Endothelial cell of umbilical vein (primary cell): ENCODE data around the gene ADARB2.

ENCODE experiments used
- CTCF ChIP-seq, 2 donors: IDR thresholded peaks; 1 replicate in 1 of 2; 2 replicates in 1 of 2; pipeline ENCODE4 v1.5.1; 2011; ENCODE audit warnings: low read length in 2 of 2, mild to moderate bottlenecking in 2 of 2, moderate library complexity in 2 of 2, control low read depth in 1 of 2, inconsistent platforms in 1 of 2, low read depth in 1 of 2; ENCODE audit not compliant: insufficient read depth in 1 of 2; ENCODE audit errors: extremely low read depth in 1 of 2
- EZH2 ChIP-seq: IDR thresholded peaks from 2 replicates; pipeline ENCODE4 v1.6.1; 2012; ENCODE audit warnings: borderline replicate concordance, low read depth, mild to moderate bottlenecking, moderate library complexity, low read length, inconsistent platforms; ENCODE audit not compliant: severe bottlenecking
- FOS ChIP-seq: IDR thresholded peaks from 2 replicates; pipeline ENCODE4 v1.6.1; 2011; ENCODE audit warnings: mild to moderate bottlenecking, low read length, moderate library complexity, borderline replicate concordance; ENCODE audit not compliant: insufficient read depth
- GATA2 ChIP-seq: IDR thresholded peaks from 2 replicates; pipeline ENCODE4 v1.7.0; 2011; ENCODE audit warnings: low read depth, mild to moderate bottlenecking, moderate library complexity, mixed read lengths, low read length; ENCODE audit not compliant: insufficient read length, insufficient read depth
- JUN ChIP-seq: IDR thresholded peaks from 2 replicates; pipeline ENCODE4 v1.6.1; 2011; ENCODE audit warnings: borderline replicate concordance, low read depth; ENCODE audit not compliant: insufficient read length, insufficient read depth
- MAX ChIP-seq: IDR thresholded peaks from 2 replicates; pipeline ENCODE4 v1.6.1; 2011; ENCODE audit not compliant: insufficient read depth, insufficient read length
- MYC ChIP-seq: IDR thresholded peaks from one replicate; pipeline ENCODE4 v1.6.1; 2011; ENCODE audit warnings: mild to moderate bottlenecking, low read depth, low read length
- POLR2A ChIP-seq: IDR thresholded peaks from 2 replicates; pipeline ENCODE4 v1.6.1; 2012; ENCODE audit warnings: low read depth, mild to moderate bottlenecking, control low read depth, low read length
- POLR2AphosphoS5 ChIP-seq: IDR thresholded peaks from 2 replicates; pipeline ENCODE4 v1.6.1; 2012; ENCODE audit warnings: low read depth, mild to moderate bottlenecking, control low read depth, low read length, moderate library complexity; ENCODE audit not compliant: insufficient read depth

DNA sequence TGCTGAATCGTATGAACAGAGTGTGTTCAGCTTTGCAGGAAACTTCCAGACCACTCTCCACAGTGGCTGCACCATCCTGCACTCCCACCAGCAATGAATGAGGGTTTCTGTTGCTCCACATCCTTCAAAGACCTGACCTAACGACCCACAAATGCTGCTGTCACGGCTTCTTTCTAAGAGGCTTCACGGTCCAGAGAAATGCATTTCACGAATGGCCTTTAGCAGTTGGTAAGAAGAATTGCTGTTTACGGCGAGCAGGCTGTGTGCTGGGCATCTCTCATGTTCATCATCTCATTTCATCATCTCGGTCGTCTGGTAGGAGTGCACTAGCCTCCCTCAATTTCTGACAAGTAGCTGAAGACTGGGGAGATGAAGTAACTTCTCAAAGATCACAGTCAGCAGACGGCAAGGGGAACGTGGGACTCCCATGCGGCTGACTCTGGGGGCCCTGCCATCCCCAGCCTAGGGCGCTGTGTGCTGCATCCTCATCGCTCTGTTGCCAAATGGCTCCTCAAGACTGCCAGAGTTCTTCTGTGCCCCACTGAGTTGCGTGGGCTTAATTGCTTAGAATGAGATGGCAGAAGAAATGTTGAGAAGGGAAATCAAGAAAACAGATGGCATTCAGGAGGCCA is 72.9 kb downstream of the ADARB2 start:
- no peak for TF ChIP-seq CTCF (IDR thresholded peaks at IDR 0.05; ENCODE audit: extremely low read depth in 1 of 2, insufficient read depth in 1 of 2, low read depth in 1 of 2, low read length in 2 of 2)
- TF ChIP-seq EZH2, result no peak
- TF ChIP-seq POLR2A, result no peak
- no peak for TF ChIP-seq JUN
- no peak for TF ChIP-seq POLR2AphosphoS5
- TF ChIP-seq MAX, result no peak
- TF ChIP-seq GATA2, result no peak
- no peak for TF ChIP-seq MYC
- no peak for TF ChIP-seq FOS
